GM18907 (cell line): ENCODE results near the gene LAMC2.

Experiments used
- ATAC-seq: cut with Tn5 transposase; IDR thresholded peaks from one replicate; pipeline ENCODE4 v1.9.1; 2021; ENCODE audit warnings: mild to moderate bottlenecking, moderate library complexity; ENCODE audit not compliant: unreplicated experiment

The LAMC2 gene

DNA sequence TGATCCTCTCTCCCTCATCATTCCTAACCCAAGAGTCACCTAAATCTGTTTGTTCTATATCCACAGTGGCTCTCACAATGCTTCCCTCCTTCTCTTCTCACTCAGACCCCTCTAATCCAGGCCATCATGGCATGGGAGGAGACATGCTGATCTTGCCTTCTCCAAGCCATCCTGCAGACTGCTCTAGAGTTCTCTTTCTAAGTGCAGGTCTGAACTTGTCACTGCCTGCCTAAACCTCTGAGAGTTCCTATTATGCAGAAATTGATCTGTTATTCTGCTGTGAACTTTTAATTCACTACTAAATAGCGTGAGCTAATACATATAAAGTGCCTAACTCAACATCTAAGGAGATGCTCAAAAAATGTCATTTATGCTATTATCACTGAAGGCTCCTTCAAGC lies 26.8 kb downstream of the LAMC2 start:
- ATAC-seq = no peak

- no peak for ATAC-seq
Measured at GRCh38 chr1:183214021-183214970, 28.2 kb downstream of the LAMC2 start.

DNA sequence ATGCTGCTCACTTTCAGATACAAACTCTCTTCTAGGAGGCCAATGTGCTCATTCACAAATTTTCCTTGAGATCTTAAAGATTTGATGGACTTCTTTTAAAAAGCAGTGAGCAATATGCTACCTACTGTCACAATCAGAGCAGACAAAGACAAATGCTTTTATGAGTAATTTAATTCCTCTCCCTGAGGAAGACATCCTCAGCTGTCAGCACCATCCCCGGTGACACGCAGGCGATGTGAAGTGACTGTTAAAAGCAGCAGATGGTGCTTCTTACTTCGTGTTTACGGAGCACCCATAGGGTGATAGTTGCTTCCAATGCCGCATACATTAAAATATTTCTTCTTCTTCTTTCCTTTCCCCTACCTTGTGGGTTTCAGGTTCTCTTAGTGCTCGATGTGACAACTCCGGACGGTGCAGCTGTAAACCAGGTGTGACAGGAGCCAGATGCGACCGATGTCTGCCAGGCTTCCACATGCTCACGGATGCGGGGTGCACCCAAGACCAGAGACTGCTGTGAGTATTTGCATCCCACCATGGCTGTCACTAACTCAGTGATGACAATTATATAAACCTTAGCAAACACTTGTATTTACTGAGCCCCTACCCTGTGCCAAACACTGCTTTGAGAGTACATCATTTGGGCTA lies 29.1 kb downstream of the LAMC2 start:
- ATAC-seq = no peak

DNA sequence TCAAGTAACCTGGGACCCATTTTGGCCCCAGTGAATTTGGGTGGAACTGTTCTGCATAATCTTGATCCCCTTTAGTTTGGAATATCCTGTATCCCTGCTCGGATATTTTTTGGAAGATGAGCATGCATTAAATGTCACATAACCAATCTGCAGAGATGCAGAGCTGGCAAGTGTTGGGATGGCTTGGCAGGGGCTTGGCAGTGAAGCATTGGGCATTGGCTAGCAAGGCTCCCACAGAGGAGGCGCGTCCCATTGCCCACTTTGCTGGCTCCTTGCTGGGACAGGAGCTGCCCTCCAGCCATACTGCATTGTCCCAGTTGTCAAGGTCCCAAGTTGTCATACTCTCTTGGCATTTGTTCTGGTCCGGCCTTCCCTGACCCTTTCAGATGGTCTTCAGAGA lies 29.9 kb downstream of the LAMC2 start:
- ATAC-seq = no peak

DNA sequence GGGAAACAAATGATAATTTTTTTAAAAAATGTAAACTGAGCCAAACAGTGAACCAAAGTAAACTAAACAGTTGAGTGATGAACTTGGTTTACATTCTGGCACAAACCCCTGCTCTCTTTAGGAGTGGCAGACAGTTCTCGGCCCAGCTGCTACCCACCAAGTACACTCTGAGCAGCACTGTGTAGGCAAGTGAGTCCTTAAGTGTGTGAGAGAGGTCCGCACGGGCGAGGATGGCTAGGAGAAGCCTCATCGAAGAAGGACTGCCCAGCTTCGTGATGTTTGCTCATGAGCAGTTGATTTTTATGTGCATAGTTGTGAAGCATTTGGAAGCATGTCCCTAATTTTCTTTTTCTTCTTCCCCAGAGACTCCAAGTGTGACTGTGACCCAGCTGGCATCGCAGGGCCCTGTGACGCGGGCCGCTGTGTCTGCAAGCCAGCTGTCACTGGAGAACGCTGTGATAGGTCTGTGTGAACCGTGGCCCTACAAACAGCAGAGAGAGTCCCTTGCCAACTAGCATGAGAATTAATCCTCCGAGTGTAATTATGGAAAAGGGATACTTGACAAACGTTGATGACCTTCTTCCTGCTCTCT lies 32.1 kb downstream of the LAMC2 start:
- no peak for ATAC-seq

GRCh38 chr1:183218971-183219615 lies 33.0 kb downstream of the LAMC2 start:
- no peak for ATAC-seq

GRCh38 chr1:183219616-183220009 lies 33.5 kb downstream of the LAMC2 start:
- ATAC-seq = no peak

DNA sequence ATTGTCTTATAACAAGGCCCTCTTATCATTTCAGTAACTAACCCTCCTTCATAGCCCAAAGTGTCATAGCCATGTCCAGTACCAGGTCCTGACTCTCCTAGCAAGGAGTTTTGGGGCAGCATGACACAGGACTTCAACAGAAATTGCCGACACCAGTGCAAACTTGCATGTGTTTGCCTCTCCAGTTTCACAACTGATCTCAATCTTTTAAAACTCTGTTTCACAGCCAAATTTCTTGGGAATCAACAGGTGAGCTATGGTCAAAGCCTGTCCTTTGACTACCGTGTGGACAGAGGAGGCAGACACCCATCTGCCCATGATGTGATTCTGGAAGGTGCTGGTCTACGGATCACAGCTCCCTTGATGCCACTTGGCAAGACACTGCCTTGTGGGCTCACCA lies 36.8 kb downstream of the LAMC2 start:
- ATAC-seq = no peak

DNA sequence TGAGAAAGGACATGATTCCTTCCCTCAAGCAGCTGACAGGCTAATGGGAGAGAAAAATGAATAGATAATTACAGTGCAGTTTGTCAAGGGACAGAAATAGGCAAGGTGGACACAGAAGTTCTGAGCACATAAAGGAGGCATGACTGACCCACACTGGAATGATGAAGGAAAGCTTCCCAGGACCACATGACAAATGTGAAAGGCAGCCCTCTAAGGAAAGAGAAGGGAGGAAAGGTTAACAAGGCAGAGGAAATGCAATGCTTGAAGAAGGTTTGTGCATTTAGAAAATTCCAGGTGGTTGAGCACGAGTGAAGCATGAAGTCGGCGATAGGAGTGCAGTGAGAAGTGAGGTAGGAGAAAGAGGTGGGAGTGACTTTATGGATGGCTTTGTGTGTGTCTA lies 37.4 kb downstream of the LAMC2 start:
- no peak for ATAC-seq

DNA sequence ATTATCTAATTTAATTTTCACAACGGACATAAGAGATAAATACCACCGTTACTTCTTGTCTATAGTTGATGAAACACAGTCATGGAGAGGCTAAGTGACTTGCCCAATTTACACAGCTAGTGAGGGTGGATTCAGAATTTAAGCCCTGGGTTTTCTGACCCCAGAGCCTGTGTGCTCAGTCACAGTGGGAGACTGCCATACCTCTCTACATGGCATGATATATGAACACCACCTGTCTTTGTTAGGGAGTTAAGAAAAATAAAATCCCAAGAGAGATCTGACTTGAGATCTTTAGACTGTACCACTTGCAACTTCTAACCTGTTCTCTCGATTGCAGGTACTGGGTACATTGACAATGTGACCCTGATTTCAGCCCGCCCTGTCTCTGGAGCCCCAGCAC lies 40.3 kb downstream of the LAMC2 start:
- ATAC-seq = no peak

GRCh38 chr1:183226963-183227362 lies 40.9 kb downstream of the LAMC2 start:
- no peak for ATAC-seq

GRCh38 chr1:183227422-183228346 lies 41.6 kb downstream of the LAMC2 start:
- peak; percentile 55 for ATAC-seq

- ATAC-seq = no peak
Measured at GRCh38 chr1:183228347-183229220, 42.5 kb downstream of the LAMC2 start.

GRCh38 chr1:183230413-183230812 lies 44.3 kb downstream of the LAMC2 start:
- no peak for ATAC-seq

DNA sequence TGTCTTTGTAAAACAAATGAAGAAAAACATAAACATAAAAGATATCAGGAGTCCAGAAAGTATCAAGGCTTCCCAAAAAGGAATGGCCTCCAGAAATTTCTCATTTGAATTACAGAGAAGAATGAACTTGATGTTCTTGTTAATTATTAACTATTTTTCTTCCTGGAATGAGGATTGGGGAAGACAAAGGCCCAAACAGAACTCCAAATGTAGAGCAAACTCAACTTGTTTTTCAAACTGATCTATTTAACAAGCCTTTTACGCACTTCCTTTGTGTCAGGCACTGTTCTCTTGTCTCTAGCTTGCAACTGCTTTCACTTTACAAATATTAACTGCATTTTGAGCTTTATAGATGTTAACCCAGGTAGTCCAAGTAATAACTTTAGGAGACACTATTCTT lies 45.5 kb downstream of the LAMC2 start:
- no peak for ATAC-seq

GRCh38 chr1:183233113-183233512 lies 47.0 kb downstream of the LAMC2 start:
- ATAC-seq = no peak

- no peak for ATAC-seq
Measured at GRCh38 chr1:183234660-183235476, 48.8 kb downstream of the LAMC2 start.

DNA sequence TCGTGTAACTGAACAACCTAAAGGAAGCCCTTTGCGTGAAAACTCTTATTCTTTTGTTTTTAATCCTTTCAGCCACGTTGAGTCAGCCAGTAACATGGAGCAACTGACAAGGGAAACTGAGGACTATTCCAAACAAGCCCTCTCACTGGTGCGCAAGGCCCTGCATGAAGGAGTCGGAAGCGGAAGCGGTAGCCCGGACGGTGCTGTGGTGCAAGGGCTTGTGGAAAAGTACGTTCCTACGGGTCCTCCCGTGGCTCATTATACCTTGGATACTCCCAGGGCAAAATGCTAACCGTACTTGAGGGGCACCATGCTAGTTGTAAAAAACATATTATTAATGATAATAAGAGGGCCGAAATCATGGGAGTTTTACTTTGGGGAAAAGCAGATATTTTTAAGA lies 49.4 kb downstream of the LAMC2 start:
- ATAC-seq = no peak
